Measurements from ENCODE around the gene DSP.

- TF ChIP-seq CTCF (IDR thresholded peaks at IDR 0.05) (no peak), POLR2A (IDR thresholded peaks at IDR 0.05) (no peak)
These were observed 33.0 kb downstream of the DSP start for GRCh38 chr6:7574500-7574899.
